C4-2B (cell line): ENCODE data around the gene SPOCK1.

Source experiments
- H3K27ac ChIP-seq: fragments of 450-650 bp; 2 replicates; pipeline ENCODE4 v1.5.1; 2017
- CTCF ChIP-seq: fragments of 450-650 bp; conservative IDR thresholded peaks from 2 replicates; pipeline ENCODE4 v1.5.1; 2017; ENCODE audit warnings: mild to moderate bottlenecking
- ZFX ChIP-seq: fragments of 450-650 bp; IDR thresholded peaks from 2 replicates; pipeline ENCODE4 v1.6.1; 2017

The SPOCK1 gene

GRCh38 chr5:137095597-137095996 lies 403.5 kb downstream of the SPOCK1 start:
- TF ChIP-seq ZFX: no peak
- no peak for TF ChIP-seq CTCF
- H3K27ac ChIP-seq: no peak overlapping the region

- no peak for TF ChIP-seq ZFX
- H3K27ac ChIP-seq: no peak overlapping the region
Observed at GRCh38 chr5:137092831-137093230, 406.3 kb downstream of the SPOCK1 start.

GRCh38 chr5:137091472-137091871 lies 407.7 kb downstream of the SPOCK1 start:
- TF ChIP-seq ZFX (no peak), CTCF (no peak)
- no peak overlapping the region for H3K27ac ChIP-seq

GRCh38 chr5:137090721-137091120 lies 408.4 kb downstream of the SPOCK1 start:
- no peak overlapping the region for H3K27ac ChIP-seq
- TF ChIP-seq ZFX (no peak), CTCF (no peak)

GRCh38 chr5:137090151-137090550 lies 409.0 kb downstream of the SPOCK1 start:
- H3K27ac ChIP-seq: no peak overlapping the region
- TF ChIP-seq ZFX: no peak
- TF ChIP-seq CTCF: no peak

- H3K27ac ChIP-seq: no peak overlapping the region
- TF ChIP-seq ZFX (no peak), CTCF (no peak)
Observed at GRCh38 chr5:137088175-137088574, 411.0 kb downstream of the SPOCK1 start.

GRCh38 chr5:137086342-137086741 lies 412.8 kb downstream of the SPOCK1 start:
- TF ChIP-seq ZFX: no peak
- peak; percentile 39 for TF ChIP-seq CTCF
- no peak overlapping the region for H3K27ac ChIP-seq

- TF ChIP-seq ZFX: no peak
- H3K27ac ChIP-seq: no peak overlapping the region
Observed at GRCh38 chr5:137085206-137085605, 413.9 kb downstream of the SPOCK1 start.

GRCh38 chr5:137084016-137084415 lies 415.1 kb downstream of the SPOCK1 start:
- no peak for TF ChIP-seq CTCF
- TF ChIP-seq ZFX: no peak
- H3K27ac ChIP-seq: no peak overlapping the region
